Glutamatergic neuron (in vitro differentiated cells): ENCODE measurements around the gene HAUS3. TPM values are rescaled to one million over a fixed set of nuclear protein-coding genes. Genes with fewer than 3 reads are reported as not detected.

ENCODE experiments used
- DNase-seq: peaks from one replicate; pipeline ENCODE4 v3.0.0; 2022
- H3K27ac Mint-ChIP-seq: one replicate; pipeline ENCODE4 v1.8.0; 2020; ENCODE audit warnings: mild to moderate bottlenecking, mixed read lengths, inconsistent platforms; ENCODE audit not compliant: unreplicated experiment
- H3K27me3 Mint-ChIP-seq: one replicate; pipeline ENCODE4 v1.8.0; 2020; ENCODE audit warnings: mild to moderate bottlenecking, moderate library complexity, mixed read lengths, inconsistent platforms; ENCODE audit not compliant: unreplicated experiment
- H3K36me3 Mint-ChIP-seq: one replicate; pipeline ENCODE4 v1.8.0; 2020; ENCODE audit warnings: mild to moderate bottlenecking, mixed read lengths, inconsistent platforms; ENCODE audit not compliant: unreplicated experiment
- H3K4me1 Mint-ChIP-seq: one replicate; pipeline ENCODE4 v1.8.0; 2020; ENCODE audit warnings: mild to moderate bottlenecking, low read depth, mixed read lengths, inconsistent platforms; ENCODE audit not compliant: unreplicated experiment
- H3K4me3 Mint-ChIP-seq: one replicate; pipeline ENCODE4 v1.8.0; 2020; ENCODE audit warnings: mild to moderate bottlenecking, mixed read lengths, inconsistent platforms; ENCODE audit not compliant: unreplicated experiment
- H3K9me3 Mint-ChIP-seq: one replicate; pipeline ENCODE4 v1.8.0; 2020; ENCODE audit warnings: mild to moderate bottlenecking, moderate library complexity, mixed read lengths, inconsistent platforms; ENCODE audit not compliant: unreplicated experiment
- CTCF ChIP-seq: fragments of 200-600 bp; sonication (generic); IDR thresholded peaks from one replicate; pipeline ENCODE4 v1.5.0; 2021; ENCODE audit not compliant: partially characterized antibody, unreplicated experiment
- total RNA-seq: library from RNA; stranded (reverse); fragmentation: NEBNext Ultra II Directional; extraction: Animal tissue kit (Norgen Biotek cat#: 25700); gene quantifications from one replicate; pipeline ENCODE4 v1.2.1, GENCODE V29; 2021; ENCODE audit not compliant: unreplicated experiment

Gene HAUS3
- total RNA-seq, 1 donor from 2014 or later: 15.6 TPM

- H3K27ac Mint-ChIP-seq: no peak overlapping the region
- H3K4me1 Mint-ChIP-seq: peaks cover 13% of the 10 kb centered on the region
- no peaks in the 10 kb centered on the region for H3K27me3 Mint-ChIP-seq
- H3K9me3 Mint-ChIP-seq: peaks cover 10% of the 10 kb centered on the region
- no peak for DNase-seq
- peak overlapping the region; percentile 46 for H3K4me3 Mint-ChIP-seq
- no peak for TF ChIP-seq CTCF
- H3K36me3 Mint-ChIP-seq: no peaks in the 10 kb centered on the region
These were observed 3.3 kb upstream of the HAUS3 start for GRCh38 chr4:2245057-2245786.

- peak overlapping the region; percentile 5 for H3K27ac Mint-ChIP-seq
- no peak for TF ChIP-seq CTCF
- no peaks in the 10 kb centered on the region for H3K27me3 Mint-ChIP-seq
- peaks cover 10% of the 10 kb centered on the region for H3K9me3 Mint-ChIP-seq
- peaks cover 18% of the 10 kb centered on the region for H3K4me1 Mint-ChIP-seq
- no peaks in the 10 kb centered on the region for H3K36me3 Mint-ChIP-seq
- H3K4me3 Mint-ChIP-seq: peak overlapping the region; percentile 5
- peak; percentile 69 for DNase-seq
These were observed 1.9 kb upstream of the HAUS3 start for GRCh38 chr4:2243681-2244380.

GRCh38 chr4:2241003-2241402 is 918 bp downstream of the HAUS3 start:
- Mint-ChIP-seq H3K4me1 (peaks cover 21% of the 10 kb centered on the region), H3K27me3 (no peaks in the 10 kb centered on the region), H3K36me3 (no peaks in the 10 kb centered on the region), H3K9me3 (peaks cover 10% of the 10 kb centered on the region), H3K27ac (peak overlapping the region; percentile 35), H3K4me3 (peak overlapping the region; percentile 87)
- DNase-seq: no peak
- TF ChIP-seq CTCF: no peak

GRCh38 chr4:2236944-2237666 is 4.8 kb downstream of the HAUS3 start:
- no peak for DNase-seq
- H3K9me3 Mint-ChIP-seq: no peaks in the 10 kb centered on the region
- H3K4me1 Mint-ChIP-seq: peaks cover 16% of the 10 kb centered on the region
- no peak for TF ChIP-seq CTCF
- no peaks in the 10 kb centered on the region for H3K27me3 Mint-ChIP-seq
- no peak overlapping the region for H3K27ac Mint-ChIP-seq
- H3K4me3 Mint-ChIP-seq: no peak overlapping the region
- H3K36me3 Mint-ChIP-seq: no peaks in the 10 kb centered on the region

- no peak for TF ChIP-seq CTCF
- Mint-ChIP-seq H3K4me3 (no peak overlapping the region), H3K27me3 (no peaks in the 10 kb centered on the region), H3K9me3 (no peaks in the 10 kb centered on the region), H3K27ac (no peak overlapping the region), H3K4me1 (no peaks in the 10 kb centered on the region), H3K36me3 (no peaks in the 10 kb centered on the region)
- no peak for DNase-seq
These were observed 10.8 kb downstream of the HAUS3 start for GRCh38 chr4:2231082-2231481.
